Activated CD8-positive, alpha-beta memory T cell treated with anti-CD3 and anti-CD28 coated beads for 4 hours (primary cell): ENCODE results near the gene RBM33.

Experiments
- DNase-seq, 2 donors: peaks; one replicate each; pipeline ENCODE4 v3.0.0-alpha.2; 2020; ENCODE audit warnings: low read depth in 2 of 2

The RBM33 gene

DNA sequence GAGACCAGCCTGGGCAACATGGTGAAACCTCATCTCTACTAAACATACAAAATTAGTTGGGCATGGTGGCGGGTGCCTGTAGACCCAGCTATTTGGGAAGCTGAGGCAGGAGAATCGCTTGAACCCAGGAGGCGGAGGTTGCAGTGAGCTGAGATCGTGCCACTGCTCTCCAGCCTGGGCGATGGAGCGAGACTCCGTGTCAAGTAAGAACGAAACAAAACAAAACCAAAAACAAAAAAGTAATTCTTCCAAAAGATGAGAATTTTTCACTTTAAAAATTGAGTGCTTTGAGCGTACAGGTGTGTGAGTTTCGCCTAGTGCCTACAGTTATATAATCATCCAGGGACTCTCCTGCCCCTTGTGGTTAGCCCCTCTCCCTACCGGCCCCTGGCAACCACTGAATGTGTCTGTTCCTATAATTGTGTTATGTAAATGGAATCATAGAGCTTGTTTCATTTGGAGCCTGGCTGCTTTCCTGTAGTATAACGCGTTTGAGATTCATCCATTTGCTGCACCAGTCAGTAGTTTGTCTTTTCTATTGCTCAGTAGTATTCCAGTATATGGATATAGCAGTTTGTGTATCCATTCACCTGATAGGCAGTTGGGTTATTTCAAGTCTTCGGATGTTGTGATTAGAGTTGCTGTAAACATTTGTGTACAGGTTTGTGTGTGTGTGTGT, 80.0 kb downstream of the RBM33 start:
- DNase-seq = no peak

- no peak for DNase-seq
These were observed 80.5 kb downstream of the RBM33 start for GRCh38 chr7:155725006-155725355.

DNA sequence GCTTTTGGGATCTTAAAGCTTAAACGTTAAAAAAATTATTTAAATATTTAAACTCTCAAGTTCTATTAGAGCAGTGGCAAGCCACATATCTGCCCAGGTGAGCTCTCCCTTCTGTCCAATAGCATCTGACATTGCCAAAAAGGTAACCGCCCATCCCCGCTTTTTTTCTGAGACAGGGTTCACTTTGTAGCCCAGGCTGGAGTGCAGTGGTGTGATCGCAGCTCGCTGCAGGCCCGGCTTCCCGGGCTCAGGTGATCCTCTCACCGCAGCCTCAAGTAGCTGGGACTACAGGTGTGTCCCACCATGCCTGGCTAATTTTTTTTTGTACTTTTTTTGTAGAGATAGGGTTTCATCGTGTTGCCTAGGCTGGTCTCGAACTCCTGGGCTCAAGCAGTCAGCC, 83.2 kb downstream of the RBM33 start:
- no peak for DNase-seq

DNA sequence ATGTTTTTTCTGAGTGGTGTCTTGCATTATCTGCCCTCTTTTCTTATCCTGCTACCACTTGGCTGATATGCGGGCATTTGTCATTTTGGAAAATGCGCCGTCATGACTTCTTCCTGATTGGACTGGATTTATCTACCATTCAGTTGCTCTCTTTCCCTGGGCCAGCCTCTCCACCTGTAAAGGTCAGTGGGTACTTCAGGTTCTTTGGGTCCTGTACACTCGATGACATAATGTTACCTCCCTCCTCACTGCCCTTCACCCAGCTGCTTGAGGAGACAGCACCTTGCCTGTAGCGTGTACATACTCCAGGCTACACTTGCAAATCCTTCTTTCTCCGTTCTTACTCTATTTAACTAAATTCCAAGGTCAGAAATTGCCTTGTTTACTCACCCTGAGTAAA, 83.7 kb downstream of the RBM33 start:
- DNase-seq = no peak

- DNase-seq = no peak
These were observed 85.4 kb downstream of the RBM33 start for GRCh38 chr7:155729847-155730246.

GRCh38 chr7:155731380-155731779, 86.9 kb downstream of the RBM33 start:
- no peak for DNase-seq

- DNase-seq = no peak
These were observed 87.4 kb downstream of the RBM33 start for GRCh38 chr7:155731871-155732270.

- DNase-seq = no peak
These were observed 87.8 kb downstream of the RBM33 start for GRCh38 chr7:155732286-155732685.

GRCh38 chr7:155733582-155734444, 89.4 kb downstream of the RBM33 start:
- DNase-seq = no peak

DNA sequence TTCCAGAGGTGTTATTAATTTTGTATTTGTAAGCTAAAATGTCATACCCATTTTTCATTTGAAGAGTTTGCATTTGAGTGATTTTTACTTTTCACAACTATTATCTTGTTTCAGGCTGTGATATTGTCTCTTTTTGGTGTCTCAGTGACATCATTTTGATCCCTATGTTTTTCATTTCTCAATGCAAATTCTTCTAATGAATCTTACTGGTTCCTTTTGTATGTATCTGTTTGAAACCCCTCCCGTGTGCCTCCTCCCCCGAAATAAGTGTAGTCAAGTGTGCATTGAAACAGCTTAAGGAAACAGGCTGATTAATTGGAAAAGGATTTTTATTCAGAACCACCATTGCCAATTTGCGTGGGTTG, 90.0 kb downstream of the RBM33 start:
- no peak for DNase-seq

DNA sequence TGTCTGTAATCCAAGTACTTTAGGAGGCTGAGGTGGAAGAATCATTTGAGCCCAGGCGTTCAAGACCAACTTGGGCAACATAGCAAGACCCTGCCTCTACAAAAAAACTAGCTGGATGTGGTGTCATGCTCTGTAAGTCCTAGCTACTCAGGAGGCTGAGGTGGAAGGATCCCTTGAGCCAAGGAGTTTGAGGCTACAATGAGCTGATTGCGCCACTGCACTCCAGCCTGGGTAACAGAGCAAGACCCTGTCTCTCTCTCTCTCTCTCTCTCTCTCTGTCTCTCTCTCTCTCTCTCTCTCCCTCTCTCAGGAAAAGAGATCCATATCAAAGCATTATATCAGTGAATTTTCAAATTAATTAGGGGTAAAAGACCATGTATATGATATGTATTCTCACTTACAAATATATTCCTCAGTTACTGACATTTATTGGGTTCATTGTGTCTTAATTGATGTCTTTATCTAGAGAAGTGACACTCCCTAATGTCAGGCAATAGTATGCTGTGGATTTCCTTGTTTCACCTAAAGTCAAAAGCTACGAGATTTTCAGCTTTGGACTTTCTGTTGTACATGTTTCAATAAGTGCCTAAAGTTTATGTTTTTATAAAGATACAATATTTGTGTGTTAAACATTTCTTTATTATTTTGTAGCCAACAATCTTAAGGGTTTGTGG, 91.1 kb downstream of the RBM33 start:
- no peak for DNase-seq

- no peak for DNase-seq
These were observed 93.1 kb downstream of the RBM33 start for GRCh38 chr7:155737590-155737989.

DNA sequence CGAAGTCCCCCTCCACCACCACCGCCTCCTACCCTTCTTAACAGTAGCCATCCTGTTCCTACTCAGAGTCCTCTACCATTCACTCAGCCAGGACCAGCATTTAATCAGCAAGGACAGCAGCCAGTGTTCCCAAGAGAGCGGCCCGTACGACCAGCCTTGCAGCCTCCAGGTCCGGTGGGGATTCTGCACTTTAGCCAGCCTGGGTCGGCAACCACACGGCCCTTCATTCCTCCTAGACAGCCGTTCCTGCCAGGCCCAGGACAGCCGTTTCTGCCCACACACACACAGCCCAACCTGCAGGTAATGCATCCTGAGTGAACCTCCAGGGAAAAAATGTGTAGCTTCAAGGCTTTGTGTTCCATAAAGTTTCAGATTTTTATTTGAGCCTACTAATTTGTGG, 93.6 kb downstream of the RBM33 start:
- no peak for DNase-seq

- peak; percentile 31 to 32 for DNase-seq
These were observed 94.4 kb downstream of the RBM33 start for GRCh38 chr7:155738652-155739537.

- no peak for DNase-seq
These were observed 95.2 kb downstream of the RBM33 start for GRCh38 chr7:155739538-155740143.

- DNase-seq = no peak
These were observed 96.6 kb downstream of the RBM33 start for GRCh38 chr7:155741082-155741481.

DNA sequence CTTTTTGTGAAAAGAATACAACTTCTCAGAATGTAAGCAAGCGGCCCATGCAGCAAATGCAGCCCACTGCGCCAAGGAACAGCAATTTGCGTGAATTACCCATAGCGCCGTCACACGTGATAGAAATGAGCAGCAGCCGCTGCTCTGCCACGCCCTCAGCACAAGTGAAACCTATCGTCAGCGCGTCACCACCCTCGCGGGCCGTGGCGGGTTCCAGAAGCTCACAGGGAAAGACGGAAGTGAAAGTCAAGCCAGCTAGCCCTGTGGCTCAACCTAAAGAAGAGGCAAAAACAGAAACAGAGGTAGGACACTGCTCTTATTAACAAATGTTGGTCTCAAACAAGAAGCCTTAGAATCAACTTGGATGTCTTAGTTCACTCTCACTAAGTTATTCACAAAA, 97.3 kb downstream of the RBM33 start:
- no peak for DNase-seq

DNA sequence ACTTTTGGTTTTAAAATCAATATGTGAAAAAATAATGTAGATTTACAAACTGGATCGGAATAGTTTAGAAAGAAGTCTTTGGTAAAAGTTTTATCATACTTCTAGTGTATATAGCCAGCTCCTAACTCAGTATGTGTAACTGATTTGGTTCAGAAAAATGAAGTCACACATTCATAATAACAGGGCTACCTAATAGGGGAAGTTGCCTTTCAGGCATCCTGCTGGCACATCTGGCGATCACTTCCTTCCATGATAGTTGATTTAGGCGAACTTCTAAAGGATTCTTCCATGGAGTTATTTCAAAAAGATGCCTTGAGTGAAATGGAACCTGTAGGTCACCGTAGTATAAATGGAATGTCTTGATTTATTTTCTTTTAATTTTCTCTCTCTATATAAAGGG, 98.7 kb downstream of the RBM33 start:
- no peak for DNase-seq

GRCh38 chr7:155744971-155745683, 100.7 kb downstream of the RBM33 start:
- no peak for DNase-seq

DNA sequence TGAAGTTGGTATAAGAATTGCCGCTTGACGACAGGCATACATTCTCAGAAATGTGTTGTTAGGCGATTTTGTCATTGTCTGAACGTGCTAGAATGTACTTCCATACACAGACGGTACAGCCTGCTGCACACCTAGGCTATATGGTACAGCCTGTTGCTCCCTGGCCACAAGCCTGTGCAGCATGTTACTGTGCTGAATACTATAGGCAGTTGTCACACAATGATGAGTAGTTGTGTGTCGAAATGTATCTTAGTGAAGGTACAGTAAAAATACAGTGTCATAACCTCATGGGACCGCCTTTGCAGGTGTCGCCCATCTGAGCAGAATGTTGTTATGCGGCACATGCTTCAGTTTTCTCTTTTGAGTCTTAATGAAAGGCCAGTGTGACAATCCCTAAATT, 101.3 kb downstream of the RBM33 start:
- DNase-seq = no peak

DNA sequence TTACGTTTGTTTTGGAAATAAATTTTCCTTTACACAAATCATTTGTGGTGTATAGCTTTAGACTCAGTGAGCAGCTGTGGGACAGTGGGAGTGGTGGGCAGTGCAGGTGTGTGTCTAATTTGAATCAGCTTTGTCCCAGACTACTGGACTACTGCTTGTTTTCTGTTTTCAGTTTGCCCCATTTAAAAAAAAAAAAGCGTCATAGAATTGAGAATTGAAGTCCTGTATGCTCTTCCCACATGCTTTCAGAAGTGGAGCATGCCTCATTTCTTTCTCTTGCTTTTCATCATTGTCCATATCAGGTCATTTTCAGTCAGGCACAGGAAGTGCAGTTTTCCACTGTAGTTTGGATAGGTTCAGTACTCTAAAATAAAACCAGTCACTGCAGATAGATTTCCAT, 101.7 kb downstream of the RBM33 start:
- no peak for DNase-seq
